BJ (cell line): ENCODE data around the gene SEPTIN14. TPM values are rescaled to one million over a fixed set of nuclear protein-coding genes. Genes with fewer than 3 reads are reported as not detected.

Source experiments
- polyA plus RNA-seq: library from polyadenylated mRNA; depleted of rRNA; stranded (reverse); fragments of >200 nt; gene quantifications from 2 replicates; pipeline ENCODE4 v1.2.3, GENCODE V29; 2011; rRNA removed
- small RNA-seq: library from RNA; depleted of rRNA; stranded (forward); fragments of <200 nt; gene quantifications from one replicate; pipeline ENCODE3, GENCODE V24; 2012; ENCODE audit warnings: low replicate concordance, low read depth; ENCODE audit not compliant: insufficient read length

The SEPTIN14 gene
- polyA plus RNA-seq, 1 experiment: not detected

Small RNAs within 50 kb of the gene (small RNA-seq; reads per million reads assigned to genes)
- not detected for gene AC092647.1
- gene AC092647.2: not detected
- not detected for gene RNU6-1126P

Other genes with a start within 250 kb of the SEPTIN14 start
- gene ZNF713, start 24.7 kb upstream of the SEPTIN14 start, polyA plus RNA-seq: 0.99 and 1.8 TPM in 2 replicates
- gene MRPS17, start 89.1 kb upstream of the SEPTIN14 start, polyA plus RNA-seq: 8.5 and 13.6 TPM in 2 replicates
- gene NIPSNAP2, start 101.8 kb upstream of the SEPTIN14 start, polyA plus RNA-seq: 31.1 and 53.6 TPM in 2 replicates
- 62.0 and 76.2 TPM in 2 replicates for gene PSPH, start 188.7 kb upstream of the SEPTIN14 start, polyA plus RNA-seq
- 110 and 159 TPM in 2 replicates for gene CCT6A, start 189.0 kb upstream of the SEPTIN14 start, polyA plus RNA-seq
- gene SUMF2, start 201.5 kb upstream of the SEPTIN14 start, polyA plus RNA-seq: 136 and 153 TPM in 2 replicates
- gene PHKG1, start 230.2 kb upstream of the SEPTIN14 start, polyA plus RNA-seq: 0.16 and 0.39 TPM in 2 replicates
- gene CHCHD2, start 243.7 kb upstream of the SEPTIN14 start, polyA plus RNA-seq: 299 and 342 TPM in 2 replicates